ENCODE results near the gene NOP10. TPM values are rescaled to one million over a fixed set of nuclear protein-coding genes. Genes with fewer than 3 reads are reported as not detected.
A peak's percentile ranks its signal among the peaks of the same experiment; 100 is the strongest.

The NOP10 gene
- total RNA-seq, 1 experiment from 2014 or later = 235 TPM

DNA sequence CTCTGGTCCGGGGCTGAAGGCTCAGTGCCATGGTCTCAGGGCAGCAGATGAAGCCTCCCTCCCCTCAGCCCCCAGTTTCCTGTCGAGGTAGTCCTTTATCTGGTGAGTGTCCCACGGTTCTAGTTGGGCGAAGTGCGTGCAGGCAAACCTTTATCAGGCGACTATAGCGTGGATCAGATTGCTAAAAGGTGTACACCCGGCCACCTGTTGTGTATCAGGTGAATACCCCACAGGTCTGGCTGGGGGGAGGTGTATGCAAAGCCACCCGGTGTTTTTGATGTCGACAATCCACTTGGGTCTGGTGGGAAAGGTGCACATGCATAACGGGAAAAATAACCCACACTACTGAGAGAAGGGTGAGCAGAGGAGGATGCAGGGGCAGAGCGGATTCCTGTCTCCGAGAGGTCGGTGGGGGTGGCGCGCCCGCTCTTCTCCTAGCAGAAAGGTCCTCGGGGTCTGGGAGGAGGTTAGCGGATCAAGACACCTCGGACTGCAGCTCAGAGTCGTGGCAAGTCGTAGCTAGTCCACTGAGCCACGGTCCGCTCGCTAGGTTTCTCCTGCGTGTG lies 5.9 kb downstream of the NOP10 start:
- H2BK12ac ChIP-seq (ENCODE audit: insufficient read length, low read depth, low read length) = no peak overlapping the region
- H4K20me1 ChIP-seq (ENCODE audit: control insufficient read depth, insufficient read depth, insufficient read length) = no peaks in the 10 kb centered on the region
- H3K23ac ChIP-seq (ENCODE audit: insufficient read length, low read depth, low read length) = no peak overlapping the region
- Mint-ChIP-seq H3K36me3 (ENCODE audit: insufficient read depth in 1 of 3, low read depth in 3 of 3) (peaks cover 22 to 24% (median 23%) of the 10 kb centered on the region in 3 experiments), H3K4me3 (peak overlapping the region; percentile 81 to 96), H3K4me1 (peaks cover 10 to 15% of the 10 kb centered on the region in 2 experiments), H3K27ac (peak overlapping the region in 2 of 3 experiments; percentile 63 to 93; a peak in 2 of 7 replicates), H3K27me3 (ENCODE audit: low read depth) (peaks cover 5% of the 10 kb centered on the region; the same call in 1 of the 2 replicates), H3K9me3 (no peaks in the 10 kb centered on the region)
- peak overlapping the region; percentile 44 for H3K9ac ChIP-seq (ENCODE audit: extremely low read depth, insufficient read length, low read length)
- H3K79me2 ChIP-seq (ENCODE audit: insufficient read depth, low read length) = peaks cover 5% of the 10 kb centered on the region; the same call in 1 of the 2 replicates
- peaks cover 3% of the 10 kb centered on the region for H3K79me1 ChIP-seq (ENCODE audit: insufficient read depth, low read depth, low read length, poor library complexity, severe bottlenecking)
- H3K14ac ChIP-seq (ENCODE audit: insufficient read depth, low read length) = no peak overlapping the region
- peak overlapping the region; percentile 76 for H3K4me2 ChIP-seq (ENCODE audit: insufficient read depth, insufficient read length, low read length)
- peaks cover 2% of the 10 kb centered on the region; the same call in 1 of the 2 replicates for H3K4me1 ChIP-seq (ENCODE audit: insufficient read depth, low read length)
- H3K9me3 ChIP-seq (ENCODE audit: control insufficient read depth, low read depth, low read length) = no peaks in the 10 kb centered on the region
- H4K91ac ChIP-seq (ENCODE audit: insufficient read length, low read depth, low read length) = no peak overlapping the region
- no peak overlapping the region for H3K56ac ChIP-seq (ENCODE audit: insufficient read length, low read depth, low read length)
- DNase-seq = no peak
- no peak overlapping the region for H2AK5ac ChIP-seq (ENCODE audit: insufficient read length, low read length)
- H2AFZ ChIP-seq (ENCODE audit: low read length) = no peak overlapping the region
- H3K18ac ChIP-seq (ENCODE audit: insufficient read length, low read depth, low read length) = no peak overlapping the region
- no peak overlapping the region for H2BK5ac ChIP-seq (ENCODE audit: insufficient read length, low read length)
- no peak overlapping the region for H3K27ac ChIP-seq (ENCODE audit: insufficient read length, low read depth, low read length)
- H4K8ac ChIP-seq (replicated peaks; ENCODE audit: insufficient read length, low read depth, low read length) = no peak overlapping the region
- H3K4ac ChIP-seq (ENCODE audit: low read depth, low read length) = no peak overlapping the region
- no peak overlapping the region for H4K5ac ChIP-seq (ENCODE audit: insufficient read length, low read depth, low read length)
- no peak overlapping the region for H2BK120ac ChIP-seq (ENCODE audit: low read depth, low read length, poor library complexity, severe bottlenecking)
- TF ChIP-seq, protein P1, sequence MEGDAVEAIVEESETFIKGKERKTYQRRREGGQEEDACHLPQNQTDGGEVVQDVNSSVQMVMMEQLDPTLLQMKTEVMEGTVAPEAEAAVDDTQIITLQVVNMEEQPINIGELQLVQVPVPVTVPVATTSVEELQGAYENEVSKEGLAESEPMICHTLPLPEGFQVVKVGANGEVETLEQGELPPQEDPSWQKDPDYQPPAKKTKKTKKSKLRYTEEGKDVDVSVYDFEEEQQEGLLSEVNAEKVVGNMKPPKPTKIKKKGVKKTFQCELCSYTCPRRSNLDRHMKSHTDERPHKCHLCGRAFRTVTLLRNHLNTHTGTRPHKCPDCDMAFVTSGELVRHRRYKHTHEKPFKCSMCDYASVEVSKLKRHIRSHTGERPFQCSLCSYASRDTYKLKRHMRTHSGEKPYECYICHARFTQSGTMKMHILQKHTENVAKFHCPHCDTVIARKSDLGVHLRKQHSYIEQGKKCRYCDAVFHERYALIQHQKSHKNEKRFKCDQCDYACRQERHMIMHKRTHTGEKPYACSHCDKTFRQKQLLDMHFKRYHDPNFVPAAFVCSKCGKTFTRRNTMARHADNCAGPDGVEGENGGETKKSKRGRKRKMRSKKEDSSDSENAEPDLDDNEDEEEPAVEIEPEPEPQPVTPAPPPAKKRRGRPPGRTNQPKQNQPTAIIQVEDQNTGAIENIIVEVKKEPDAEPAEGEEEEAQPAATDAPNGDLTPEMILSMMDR (conservative IDR thresholded peaks at IDR 0.05) = no peak
- H2BK15ac ChIP-seq (ENCODE audit: low read depth, low read length) = no peak overlapping the region
- peaks cover 7% of the 10 kb centered on the region for H3K23me2 ChIP-seq (ENCODE audit: insufficient read length, low read depth, low read length, poor library complexity, severe bottlenecking)
- WGBS (ENCODE audit: extremely low coverage, insufficient read length, low lambda C conversion rate) = no CpG with 5 or more reads among the region's 26 CpGs
- no peaks in the 10 kb centered on the region for H3K27me3 ChIP-seq (ENCODE audit: insufficient read depth, low read length)
- H2BK20ac ChIP-seq (ENCODE audit: low read depth, low read length, poor library complexity, severe bottlenecking) = no peak overlapping the region
- no peak overlapping the region for H3T11ph ChIP-seq (ENCODE audit: low read length)
